Epidermal melanocyte (primary cell): ENCODE measurements around the gene MRPL3.
A peak's percentile ranks its signal among the peaks of the same experiment; 100 is the strongest.

ENCODE experiments used
- DNase-seq: peaks from one replicate; pipeline ENCODE4 v3.0.0; 2011; ENCODE audit warnings: low spot score; ENCODE audit not compliant: insufficient read length

Gene MRPL3

GRCh38 chr3:131502530-131503319, at the start of gene MRPL3:
Gene MRPL3 (minus strand): TSS chr3:131502971. CDS start chr3:131502821, 150 bp downstream.
- peak; percentile 59 for DNase-seq

GRCh38 chr3:131551761-131552160, 49.0 kb upstream of the MRPL3 start:
- no peak for DNase-seq

GRCh38 chr3:131550562-131551465, 48.0 kb upstream of the MRPL3 start:
- DNase-seq, result no peak

- DNase-seq, result no peak
These were observed 46.6 kb upstream of the MRPL3 start for GRCh38 chr3:131549340-131549739.

GRCh38 chr3:131547585-131547984, 44.8 kb upstream of the MRPL3 start:
- DNase-seq, result no peak

- no peak for DNase-seq
These were observed 43.7 kb upstream of the MRPL3 start for GRCh38 chr3:131546441-131546840.

- DNase-seq, result no peak
These were observed 41.8 kb upstream of the MRPL3 start for GRCh38 chr3:131544557-131544956.

- DNase-seq, result no peak
These were observed 40.9 kb upstream of the MRPL3 start for GRCh38 chr3:131543714-131544113.

GRCh38 chr3:131541288-131541687, 38.5 kb upstream of the MRPL3 start:
- no peak for DNase-seq

GRCh38 chr3:131540821-131541220, 38.0 kb upstream of the MRPL3 start:
- DNase-seq, result no peak

GRCh38 chr3:131540143-131540542, 37.4 kb upstream of the MRPL3 start:
- no peak for DNase-seq

GRCh38 chr3:131538968-131539367, 36.2 kb upstream of the MRPL3 start:
- no peak for DNase-seq

- no peak for DNase-seq
These were observed 34.8 kb upstream of the MRPL3 start for GRCh38 chr3:131537531-131537930.

- DNase-seq, result no peak
These were observed 32.8 kb upstream of the MRPL3 start for GRCh38 chr3:131535596-131535995.

GRCh38 chr3:131535131-131535530, 32.4 kb upstream of the MRPL3 start:
- peak; percentile 43 for DNase-seq

GRCh38 chr3:131532645-131533044, 29.9 kb upstream of the MRPL3 start:
- no peak for DNase-seq

- DNase-seq, result no peak
These were observed 28.1 kb upstream of the MRPL3 start for GRCh38 chr3:131530843-131531242.

GRCh38 chr3:131530388-131530787, 27.6 kb upstream of the MRPL3 start:
- DNase-seq, result no peak

GRCh38 chr3:131526801-131527347, 24.1 kb upstream of the MRPL3 start:
- no peak for DNase-seq

- no peak for DNase-seq
These were observed 15.9 kb upstream of the MRPL3 start for GRCh38 chr3:131518680-131519079.

GRCh38 chr3:131505421-131505820, 2.6 kb upstream of the MRPL3 start:
- no peak for DNase-seq

GRCh38 chr3:131503320-131503635, 507 bp upstream of the MRPL3 start:
- DNase-seq, result no peak
